LNCaP clone FGC (cell line): ENCODE data around the gene HIVEP3.
"Not testable (repeated sequence)": the region's sequence is repeated elsewhere in the genome, so short reads cannot be mapped to it uniquely, and the experiment has no call there.

ENCODE experiments used
- DNase-seq: peaks from one replicate; pipeline ENCODE4 v3.0.0-alpha.2; 2011; ENCODE audit warnings: low read depth
- H3K4me3 ChIP-seq: 2 replicates; pipeline ENCODE4 v1.5.1; 2011; ENCODE audit warnings: mild to moderate bottlenecking, low read depth, low read length, control low read depth
- CTCF ChIP-seq: IDR thresholded peaks from 2 replicates; pipeline ENCODE4 v1.5.1; 2012; ENCODE audit warnings: mild to moderate bottlenecking; ENCODE audit not compliant: control insufficient read depth, insufficient read depth; ENCODE audit errors: extremely low read depth

HIVEP3 gene

GRCh38 chr1:41558761-41559171, 360.0 kb downstream of the HIVEP3 start:
- H3K4me3 ChIP-seq, result no peak overlapping the region
- TF ChIP-seq CTCF, result no peak
- DNase-seq, result no peak

- no peak overlapping the region for H3K4me3 ChIP-seq
- no peak for TF ChIP-seq CTCF
- DNase-seq, result no peak
Measured at GRCh38 chr1:41557751-41558455, 360.8 kb downstream of the HIVEP3 start.

GRCh38 chr1:41554746-41555145, 364.0 kb downstream of the HIVEP3 start:
- not testable (repeated sequence) for DNase-seq, H3K4me3 ChIP-seq

GRCh38 chr1:41547781-41548560, 370.8 kb downstream of the HIVEP3 start:
- DNase-seq, result no peak
- H3K4me3 ChIP-seq, result no peak overlapping the region
- no peak for TF ChIP-seq CTCF

GRCh38 chr1:41547336-41547735, 371.4 kb downstream of the HIVEP3 start:
- DNase-seq, result no peak
- no peak overlapping the region for H3K4me3 ChIP-seq
- TF ChIP-seq CTCF, result no peak

- DNase-seq, result no peak
- TF ChIP-seq CTCF, result no peak
- H3K4me3 ChIP-seq, result no peak overlapping the region
Measured at GRCh38 chr1:41546833-41547135, 371.9 kb downstream of the HIVEP3 start.

GRCh38 chr1:41545996-41546832, 372.5 kb downstream of the HIVEP3 start:
- DNase-seq, result no peak
- TF ChIP-seq CTCF, result no peak
- H3K4me3 ChIP-seq, result no peak overlapping the region
